Esophagus squamous epithelium (tissue), 5 donors: Measurements from ENCODE around the gene MFSD12. TPM values are rescaled to one million over a fixed set of nuclear protein-coding genes. Genes with fewer than 3 reads are reported as not detected.
A peak's percentile ranks its signal among the peaks of the same experiment; 100 is the strongest.

ENCODE experiments used
- DNase-seq: peaks from one replicate; lab custom pipeline; 2025; lab: John Stamatoyannopoulos, UW
- H3K27ac ChIP-seq, 4 donors: fragments of 200-600 bp; sonication (generic); one replicate each; pipeline ENCODE4 v1.5.1; 2016 to 2019; ENCODE audit warnings: mild to moderate bottlenecking in 1 of 4
- H3K27me3 ChIP-seq, 4 donors: fragments of 200-600 bp; sonication (generic); 1 replicate in 3 of 4; 2 replicates in 1 of 4; pipeline versions ENCODE4 v1.5.1 to v1.6.0; 2017 to 2021; ENCODE audit warnings: antibody characterized with exemption in 1 of 4
- H3K36me3 ChIP-seq, 3 donors: fragments of 200-600 bp; sonication (generic); one replicate each; pipeline ENCODE4 v1.5.1; 2016 to 2019
- H3K4me1 ChIP-seq, 3 donors: fragments of 200-600 bp; sonication (generic); one replicate each; pipeline ENCODE4 v1.5.1; 2017 to 2019
- H3K4me3 ChIP-seq, 4 donors: fragments of 200-600 bp; sonication (generic); 1 replicate in 3 of 4; 2 replicates in 1 of 4; pipeline ENCODE4 v1.5.1; 2016 to 2019; ENCODE audit warnings: mild to moderate bottlenecking in 2 of 4, moderate library complexity in 1 of 4
- H3K9me3 ChIP-seq, 3 donors: fragments of 200-600 bp; sonication (generic); one replicate each; pipeline ENCODE4 v1.5.1; 2016 to 2019
- CTCF ChIP-seq, 6 experiments: fragments of 450-650 bp in 4 of 6; fragments of 200-600 bp in 2 of 6; sonication (generic) in 2 of 6; IDR thresholded peaks; one replicate each; pipeline ENCODE4 v1.5.1; 2016 to 2019; ENCODE audit warnings: antibody characterized with exemption in 6 of 6, mild to moderate bottlenecking in 4 of 6, moderate library complexity in 4 of 6
- POLR2A ChIP-seq, 4 donors: fragments of 450-650 bp; IDR thresholded peaks; one replicate each; pipeline ENCODE4 v1.6.1; 2017; ENCODE audit warnings: antibody characterized with exemption in 4 of 4, mild to moderate bottlenecking in 4 of 4, moderate library complexity in 3 of 4
- WGBS, 2 donors: methylation state at CpG; one replicate each; pipeline ENCODE4 v1.1.5; 2018; 5-methylcytosine and 5-hydroxymethylcytosine counted together
- intact Hi-C: fragments of 100-400 bp; cut with DNase I; formaldehyde crosslinking; loops from one replicate; pipeline ENCODE4 v1.15.0; 2022
- total RNA-seq, 4 donors: library from RNA; depleted of rRNA; stranded (reverse); fragments of >200 nt; gene quantifications; one replicate each; pipeline ENCODE4 v1.1.0, GENCODE V29; 2016
- donor health status: DM: yes; HTN: yes; CAD: no.

Gene MFSD12
- total RNA-seq, 4 donors from 2014 or later, result 22.5 to 50.4 (median 37.3) TPM

GRCh38 chr19:3577723-3578344, 20.4 kb upstream of the MFSD12 start:
- intact Hi-C loops, result no loop called here
- no peak for TF ChIP-seq CTCF (IDR thresholded peaks at IDR 0.05)
- no peak for TF ChIP-seq POLR2A (IDR thresholded peaks at IDR 0.05)
- peak overlapping the region in 1 of 4 donors; percentile 66 for H3K4me3 ChIP-seq
- no peaks in the 10 kb centered on the region for H3K27me3 ChIP-seq
- H3K27ac ChIP-seq, result peak overlapping the region; percentile 25 to 91 (median 81)
- H3K36me3 ChIP-seq, result peaks cover 0 to 14% (median 3%) of the 10 kb centered on the region in 3 donors
- WGBS, 2 donors, result 94% methylated on average over 11 of the region's 60 CpGs; no CpG with 5 or more reads in 1 of the 2 donors
- DNase-seq, result no peak
- no peaks in the 10 kb centered on the region for H3K9me3 ChIP-seq
- H3K4me1 ChIP-seq, result peaks cover 22 to 64% (median 24%) of the 10 kb centered on the region in 3 donors

- intact Hi-C loops, result no loop called here
- no peak for DNase-seq
- H3K27me3 ChIP-seq, result no peaks in the 10 kb centered on the region
- no peak for TF ChIP-seq CTCF (IDR thresholded peaks at IDR 0.05)
- peak in 1 of 4 donors; percentile 20 for TF ChIP-seq POLR2A (IDR thresholded peaks at IDR 0.05)
- H3K27ac ChIP-seq, result peak overlapping the region; percentile 25 to 91 (median 81)
- H3K4me1 ChIP-seq, result peaks cover 25 to 70% (median 28%) of the 10 kb centered on the region in 3 donors
- peak overlapping the region; percentile 18 to 66 (median 40) for H3K4me3 ChIP-seq
- H3K36me3 ChIP-seq, result peaks cover 0 to 14% (median 3%) of the 10 kb centered on the region in 3 donors
- WGBS, 2 donors, result 50 to 60% methylated on average over 1 to 18 of the region's 78 CpGs
- no peaks in the 10 kb centered on the region for H3K9me3 ChIP-seq
Measured at GRCh38 chr19:3576696-3577443, 19.5 kb upstream of the MFSD12 start.

- H3K27me3 ChIP-seq, result no peaks in the 10 kb centered on the region
- DNase-seq, result no peak
- peaks cover 27 to 77% (median 31%) of the 10 kb centered on the region in 3 donors for H3K4me1 ChIP-seq
- intact Hi-C loops, result no loop called here
- TF ChIP-seq CTCF (IDR thresholded peaks at IDR 0.05) (no peak), POLR2A (IDR thresholded peaks at IDR 0.05) (no peak)
- 52 to 75% methylated on average over 7 to 24 of the region's 29 CpGs for WGBS, 2 donors
- peaks cover 0 to 14% (median 3%) of the 10 kb centered on the region in 3 donors for H3K36me3 ChIP-seq
- peak overlapping the region in 3 of 4 donors; percentile 53 to 91 (median 81) for H3K27ac ChIP-seq
- peak overlapping the region; percentile 18 to 66 (median 40) for H3K4me3 ChIP-seq
- no peaks in the 10 kb centered on the region for H3K9me3 ChIP-seq
Measured at GRCh38 chr19:3575949-3576673, 18.7 kb upstream of the MFSD12 start.

- Histone ChIP-seq H3K9me3 (no peaks in the 10 kb centered on the region), H3K27me3 (no peaks in the 10 kb centered on the region), H3K4me1 (peaks cover 27 to 71% (median 31%) of the 10 kb centered on the region in 3 donors), H3K4me3 (no peak overlapping the region), H3K36me3 (peaks cover 0 to 14% (median 3%) of the 10 kb centered on the region in 3 donors), H3K27ac (no peak overlapping the region)
- intact Hi-C loops, result no loop called here
- no peak for TF ChIP-seq POLR2A (IDR thresholded peaks at IDR 0.05)
- peak in 1 of 6 experiments; percentile 14 for TF ChIP-seq CTCF (IDR thresholded peaks at IDR 0.05)
- no peak for DNase-seq
- 85 to 90% methylated on average over 7 to 18 of the region's 19 CpGs for WGBS, 2 donors
Measured at GRCh38 chr19:3575260-3575741, 17.9 kb upstream of the MFSD12 start.
